Islet of Langerhans (tissue), 1 donor: ENCODE results near the gene NEURL1.

Experiments used
- FAIRE-seq: peaks from one replicate; lab custom pipeline; 2011; peaks lifted over from hg19 to GRCh38; lab: Jason Lieb, UNC

NEURL1 gene

DNA sequence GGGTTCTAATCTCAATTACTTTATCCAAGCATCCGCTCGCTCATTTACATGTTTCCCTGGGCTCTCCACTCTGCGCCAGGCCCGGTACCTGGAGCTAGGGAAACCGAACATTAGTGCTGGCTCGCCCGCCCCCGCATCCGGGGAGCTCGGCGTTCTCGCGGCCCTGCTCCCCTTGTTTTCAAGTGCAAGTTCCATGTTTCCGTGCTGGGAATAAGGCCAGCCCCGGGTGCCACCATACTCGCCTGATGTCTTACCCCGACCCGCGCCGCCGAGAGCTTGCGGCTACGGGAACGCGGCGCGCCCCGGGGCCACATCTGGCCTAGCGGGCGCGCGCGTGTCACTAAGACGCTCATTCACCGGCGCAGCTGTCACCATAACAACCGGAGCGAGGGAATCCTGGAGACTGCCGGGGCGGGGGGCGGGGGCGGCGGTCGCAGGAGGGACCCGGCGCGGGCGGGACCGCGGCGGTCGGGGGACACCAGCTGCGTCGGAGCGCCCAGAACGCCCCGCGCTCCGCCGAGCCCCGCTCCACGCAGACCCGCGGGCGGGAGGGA, at the start of gene NEURL1:
Gene NEURL1 (plus strand): TSS at position 344 of the 554 bp plus-strand sequence. CDS start 683 bp downstream, outside the sequence.
- no peak for FAIRE-seq

- no peak for FAIRE-seq
Observed at GRCh38 chr10:103444478-103444877, 49.0 kb upstream of the NEURL1 start.

- FAIRE-seq: no peak
Observed at GRCh38 chr10:103445366-103445765, 48.1 kb upstream of the NEURL1 start.

DNA sequence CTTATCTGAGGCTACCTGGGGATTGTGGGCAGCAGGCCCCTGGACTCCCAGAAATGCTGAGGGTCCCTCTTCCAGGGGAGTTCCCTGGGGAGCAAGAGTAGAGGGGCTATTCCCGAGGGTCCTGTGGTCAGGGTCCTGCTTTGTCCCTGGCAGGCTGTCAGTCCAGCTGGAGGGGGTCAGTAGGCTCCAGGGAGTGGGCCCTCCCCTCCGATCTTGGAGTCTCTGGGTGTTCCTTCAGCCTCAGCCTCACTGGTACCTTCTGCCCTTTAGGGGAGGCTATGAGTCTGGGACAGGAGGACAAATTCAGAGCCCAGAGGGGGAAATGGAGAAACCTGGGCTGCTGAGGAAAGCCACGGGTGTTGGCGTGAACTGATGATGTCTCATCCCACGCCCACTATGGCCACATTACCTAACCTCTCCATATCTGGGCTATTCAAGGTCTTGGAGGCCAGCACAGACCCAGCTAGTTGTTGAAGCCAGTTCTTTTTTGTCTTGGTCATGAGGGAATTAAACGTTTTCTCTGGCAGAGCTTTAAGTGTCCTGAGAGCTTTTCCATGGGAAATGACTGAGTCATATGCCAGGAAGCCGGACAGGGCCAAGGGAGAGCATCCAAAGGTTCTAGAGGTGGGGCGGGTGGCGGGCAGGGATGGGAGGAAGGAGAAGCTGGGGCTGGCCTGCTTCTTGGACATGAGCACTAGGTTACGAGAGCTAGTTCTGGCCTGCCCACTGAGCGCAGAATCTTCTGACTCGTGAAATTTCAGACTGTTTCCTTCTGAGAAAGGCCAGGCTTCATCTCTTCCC, 47.5 kb upstream of the NEURL1 start:
- FAIRE-seq: no peak

DNA sequence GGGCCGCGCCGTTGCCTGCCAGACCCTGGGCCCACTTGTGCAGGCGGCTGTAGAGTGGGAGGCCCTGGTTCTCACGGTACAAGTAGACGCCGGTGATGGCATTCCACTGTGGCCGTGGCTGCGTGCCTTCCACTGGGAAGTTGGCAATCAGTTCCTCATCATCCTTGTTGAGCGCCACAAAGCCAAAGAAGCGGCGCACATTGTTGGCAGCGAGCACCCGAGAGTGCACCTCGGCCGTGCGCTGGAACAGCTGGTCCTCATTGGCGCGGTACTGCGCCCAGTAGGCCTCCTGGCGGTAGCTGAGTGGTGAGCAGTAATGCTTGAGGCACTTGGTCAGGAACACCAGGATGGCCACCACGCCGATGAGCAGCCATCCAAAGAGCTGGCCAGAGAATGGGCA, 46.3 kb upstream of the NEURL1 start:
- no peak for FAIRE-seq

DNA sequence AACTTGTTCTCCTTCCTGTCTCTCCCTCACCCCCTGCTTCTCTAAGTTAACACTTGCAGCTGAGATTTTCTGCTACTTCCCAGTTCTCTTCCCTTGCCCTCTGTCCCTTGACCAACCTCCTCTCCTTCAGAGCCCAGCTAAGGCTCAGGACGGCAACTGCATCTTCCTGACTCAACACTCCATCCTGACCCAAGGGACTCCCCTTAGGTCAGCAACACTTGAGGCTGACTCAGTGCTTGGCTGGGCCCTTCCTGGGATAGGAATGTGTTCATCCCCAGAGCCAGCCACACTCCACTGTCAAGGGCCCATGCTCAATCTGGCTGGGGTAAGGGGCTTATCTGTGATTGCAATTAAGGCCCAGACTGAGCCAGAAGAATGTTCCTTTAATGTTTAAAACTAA, 44.8 kb upstream of the NEURL1 start:
- FAIRE-seq: no peak

GRCh38 chr10:103449208-103450144, 44.0 kb upstream of the NEURL1 start:
- FAIRE-seq: no peak

DNA sequence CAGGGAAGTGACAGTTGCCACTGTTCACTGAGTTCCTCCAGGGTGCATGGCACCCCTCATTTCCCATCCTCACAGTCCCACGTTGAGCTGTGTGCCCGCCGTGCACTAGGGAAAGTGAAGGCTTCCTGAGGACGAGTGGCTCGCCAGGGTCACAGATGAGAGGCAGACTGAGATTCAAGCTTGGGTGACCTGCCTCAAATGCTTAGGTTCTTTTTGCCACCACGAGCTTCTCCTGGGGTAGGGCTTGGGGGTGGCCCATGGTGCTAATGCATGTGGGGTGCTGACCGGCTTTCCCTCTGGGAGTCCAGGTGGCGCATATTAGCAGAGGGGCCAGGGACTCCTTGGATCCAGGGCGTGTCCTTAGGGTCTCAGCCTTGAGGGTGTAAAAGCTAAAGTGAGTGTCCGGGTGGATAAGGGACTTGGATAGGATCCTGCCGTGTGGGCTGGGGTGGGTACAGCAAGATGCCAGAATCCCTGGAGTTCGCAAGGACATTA, 43.3 kb upstream of the NEURL1 start:
- no peak for FAIRE-seq

DNA sequence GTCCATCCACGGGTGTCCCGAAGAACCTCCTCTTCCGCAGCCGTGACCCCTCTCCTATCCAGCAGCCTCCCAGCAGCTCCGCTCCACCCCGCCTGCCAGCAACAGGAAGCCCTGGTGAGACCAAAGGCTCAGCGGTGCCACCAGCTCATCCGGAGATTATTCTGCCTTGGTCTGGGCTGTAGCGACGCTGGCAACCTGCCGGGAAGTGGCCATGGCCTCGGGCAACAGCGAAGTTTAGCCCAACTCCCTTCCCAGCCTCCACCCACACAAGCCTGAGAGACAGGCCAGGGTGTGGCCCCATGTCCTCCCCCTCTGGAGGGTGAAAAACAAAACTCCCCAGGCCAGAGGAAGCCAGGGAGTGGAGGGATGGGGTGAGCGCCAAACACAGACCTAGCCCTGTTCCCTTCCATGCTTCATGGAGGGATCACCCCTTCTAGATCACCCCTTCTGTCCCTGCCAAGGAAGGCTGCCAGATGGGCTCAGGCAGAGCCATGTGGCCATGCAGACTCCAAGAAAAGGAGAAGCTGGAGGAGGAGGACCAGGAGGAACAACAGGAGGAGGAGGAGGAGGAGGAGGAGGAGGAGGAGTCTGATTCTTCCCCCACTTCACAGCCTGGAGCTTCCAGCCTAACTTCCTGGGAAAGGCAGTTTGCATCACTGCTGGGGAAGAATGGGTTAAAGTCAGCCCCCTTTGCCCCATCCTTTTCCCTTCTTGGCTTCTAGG, 42.3 kb upstream of the NEURL1 start:
- FAIRE-seq: no peak

DNA sequence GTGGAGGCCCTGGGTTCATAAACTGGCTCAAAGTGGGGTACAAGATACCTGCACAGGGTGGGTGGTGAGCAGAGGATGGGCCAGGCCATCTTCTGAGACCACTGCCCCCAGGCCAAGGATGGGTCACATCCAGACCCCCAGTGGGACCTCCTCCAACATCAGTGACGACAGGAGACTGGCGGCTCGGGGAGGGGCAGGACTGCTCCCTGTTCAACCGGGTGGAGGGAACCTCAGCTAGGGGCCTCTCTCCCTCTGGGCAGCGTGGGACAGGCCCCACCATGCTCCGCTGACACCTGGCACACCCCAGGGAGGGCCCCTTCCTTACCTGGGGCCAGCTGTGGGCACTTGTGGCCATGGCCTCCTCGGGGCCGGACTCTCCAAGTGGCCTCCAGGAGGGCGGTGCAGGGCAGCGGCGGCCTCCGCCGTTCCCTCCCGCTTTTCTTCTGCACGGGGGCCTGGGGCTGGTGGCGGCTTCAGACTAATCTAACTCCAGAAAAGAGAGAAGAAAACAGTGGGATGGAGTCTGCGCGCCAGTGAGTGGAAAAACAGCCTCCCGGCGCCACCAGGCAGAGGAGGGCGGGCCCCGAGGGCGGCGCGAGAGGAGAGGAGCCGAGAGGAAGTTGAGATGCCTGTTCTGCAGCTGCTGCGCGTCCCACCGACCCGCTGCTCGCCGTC, 41.5 kb upstream of the NEURL1 start, which contains the start of gene CALHM2:
Gene CALHM2 (minus strand): TSS at position 540 of the 675 bp plus-strand sequence. CDS start 2,429 bp downstream, outside the sequence.
- no peak for FAIRE-seq

GRCh38 chr10:103452506-103453230, 40.8 kb upstream of the NEURL1 start:
- no peak for FAIRE-seq

- FAIRE-seq: no peak
Observed at GRCh38 chr10:103454026-103454425, 39.5 kb upstream of the NEURL1 start.

GRCh38 chr10:103455235-103455634, 38.3 kb upstream of the NEURL1 start:
- no peak for FAIRE-seq

- FAIRE-seq: no peak
Observed at GRCh38 chr10:103456074-103456660, 37.3 kb upstream of the NEURL1 start.

DNA sequence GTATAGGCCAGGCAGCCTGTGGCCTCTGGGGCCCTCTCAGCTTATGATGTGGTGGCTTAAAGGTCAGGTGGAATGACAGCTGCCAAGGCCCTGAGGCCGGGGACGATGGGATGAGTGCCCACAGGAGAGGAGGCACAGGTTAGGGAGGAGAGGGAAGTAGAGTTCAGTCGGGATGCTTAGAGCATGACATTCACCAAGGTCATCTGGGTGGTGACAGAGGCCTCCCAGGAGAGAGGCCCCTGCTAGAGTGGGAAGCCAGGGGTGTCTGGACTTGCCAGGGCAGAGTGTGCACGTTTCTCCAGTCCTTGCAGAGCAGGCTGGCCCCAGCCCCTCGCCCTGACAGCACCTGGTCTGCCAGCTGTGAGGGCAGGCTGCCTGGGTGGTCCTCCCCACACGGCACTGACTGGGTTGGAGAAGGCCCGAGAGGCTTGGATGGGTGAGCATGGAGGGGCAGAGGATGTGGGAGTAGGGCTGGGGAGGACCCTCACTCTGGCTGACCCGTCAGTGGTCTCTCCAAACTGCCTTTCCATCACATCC, 36.3 kb upstream of the NEURL1 start:
- FAIRE-seq: no peak

GRCh38 chr10:103457896-103458583, 35.5 kb upstream of the NEURL1 start:
- FAIRE-seq: no peak

- FAIRE-seq: no peak
Observed at GRCh38 chr10:103458720-103459119, 34.8 kb upstream of the NEURL1 start, which contains the start of gene CALHM1. CALHM1 (minus strand) TSS chr10:103458900; CDS start chr10:103458751, 149 bp downstream.

DNA sequence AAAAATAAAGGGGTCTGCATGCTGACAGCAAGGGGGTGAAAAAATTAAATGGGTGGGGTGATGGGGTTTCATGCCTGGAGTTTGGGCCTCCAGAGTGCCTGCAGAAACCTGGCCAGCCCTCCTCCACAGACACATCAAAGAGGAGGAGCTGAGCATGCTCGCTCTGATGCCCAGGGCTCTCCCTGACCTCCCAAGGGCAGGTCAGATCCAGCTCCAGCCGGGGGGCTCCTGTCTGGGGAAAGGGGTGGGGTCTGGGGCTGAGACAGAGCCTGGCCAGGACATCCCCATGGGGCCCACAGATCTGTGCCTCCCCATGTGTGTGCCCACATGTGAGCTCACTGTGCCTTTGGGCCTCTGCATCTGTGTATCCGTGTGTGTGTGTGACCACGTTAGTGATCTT, 33.9 kb upstream of the NEURL1 start:
- FAIRE-seq: no peak

- FAIRE-seq: no peak
Observed at GRCh38 chr10:103463499-103463898, 30.0 kb upstream of the NEURL1 start.
